ENCODE results near the gene HSD17B12. TPM values are rescaled to one million over a fixed set of nuclear protein-coding genes. Genes with fewer than 3 reads are reported as not detected.

HSD17B12 gene
- polyA plus RNA-seq, 1 donor (not counting 4 experiments of a cell fraction or from before 2014, with no cell fraction given), result 105 TPM

DNA sequence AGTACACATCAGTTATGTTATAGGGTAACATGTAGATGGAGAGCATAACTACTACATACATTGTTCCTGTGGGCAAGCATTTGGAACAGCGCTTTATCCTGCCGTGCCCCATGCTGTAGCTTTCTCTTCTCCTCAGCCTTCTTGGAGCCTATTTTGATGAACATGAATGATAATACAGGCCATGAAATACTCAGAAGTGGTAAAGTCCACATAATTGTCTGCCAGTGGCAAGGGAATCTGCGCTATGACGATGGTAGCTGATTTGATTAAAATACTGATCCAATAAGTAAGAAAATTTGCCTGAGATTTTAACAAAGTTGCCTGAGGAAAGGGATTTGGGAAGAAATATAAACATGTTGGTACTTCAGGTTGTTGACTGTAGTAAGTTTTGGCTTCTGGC, 223.4 kb downstream of the HSD17B12 start:
- Histone ChIP-seq H3K9me3 (ENCODE audit: control insufficient read depth, low read depth, low read length) (no peaks in the 10 kb centered on the region), H3K27ac (ENCODE audit: control insufficient read depth, insufficient read depth, low read length) (no peak overlapping the region), H3K9ac (ENCODE audit: control insufficient read depth, extremely low read depth, insufficient read depth, low read length) (no peak overlapping the region), H2AFZ (ENCODE audit: control insufficient read depth, low read length) (no peak overlapping the region), H3K9me1 (ENCODE audit: control insufficient read depth, extremely low read depth, insufficient read depth, low read length) (peaks cover 2% of the 10 kb centered on the region), H3K4me2 (ENCODE audit: control insufficient read depth, extremely low read depth, insufficient read depth, low read depth, low read length) (no peak overlapping the region), H3K4me3 (ENCODE audit: control insufficient read depth in 2 of 3, extremely low read depth in 1 of 3, insufficient read depth in 2 of 3, low read depth in 1 of 3, low read length in 3 of 3) (no peak overlapping the region), H3K4me1 (ENCODE audit: control insufficient read depth, extremely low read depth, insufficient read depth, low read length) (peaks cover 15% of the 10 kb centered on the region), H3K27me3 (ENCODE audit: control insufficient read depth, extremely low read depth, insufficient read depth, low read length) (no peaks in the 10 kb centered on the region), H4K20me1 (ENCODE audit: control insufficient read depth, extremely low read depth, insufficient read depth, low read length) (no peaks in the 10 kb centered on the region), H3K79me2 (ENCODE audit: control insufficient read depth, insufficient read depth, low read length) (no peaks in the 10 kb centered on the region), H3K36me3 (ENCODE audit: control insufficient read depth in 2 of 2, extremely low read depth in 1 of 2, insufficient read depth in 2 of 2, low read length in 2 of 2) (peaks cover 0 to 5% of the 10 kb centered on the region in 2 experiments)
- TF ChIP-seq, protein P1, sequence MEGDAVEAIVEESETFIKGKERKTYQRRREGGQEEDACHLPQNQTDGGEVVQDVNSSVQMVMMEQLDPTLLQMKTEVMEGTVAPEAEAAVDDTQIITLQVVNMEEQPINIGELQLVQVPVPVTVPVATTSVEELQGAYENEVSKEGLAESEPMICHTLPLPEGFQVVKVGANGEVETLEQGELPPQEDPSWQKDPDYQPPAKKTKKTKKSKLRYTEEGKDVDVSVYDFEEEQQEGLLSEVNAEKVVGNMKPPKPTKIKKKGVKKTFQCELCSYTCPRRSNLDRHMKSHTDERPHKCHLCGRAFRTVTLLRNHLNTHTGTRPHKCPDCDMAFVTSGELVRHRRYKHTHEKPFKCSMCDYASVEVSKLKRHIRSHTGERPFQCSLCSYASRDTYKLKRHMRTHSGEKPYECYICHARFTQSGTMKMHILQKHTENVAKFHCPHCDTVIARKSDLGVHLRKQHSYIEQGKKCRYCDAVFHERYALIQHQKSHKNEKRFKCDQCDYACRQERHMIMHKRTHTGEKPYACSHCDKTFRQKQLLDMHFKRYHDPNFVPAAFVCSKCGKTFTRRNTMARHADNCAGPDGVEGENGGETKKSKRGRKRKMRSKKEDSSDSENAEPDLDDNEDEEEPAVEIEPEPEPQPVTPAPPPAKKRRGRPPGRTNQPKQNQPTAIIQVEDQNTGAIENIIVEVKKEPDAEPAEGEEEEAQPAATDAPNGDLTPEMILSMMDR (optimal IDR thresholded peaks at IDR 0.05 in 1 of 3, IDR thresholded peaks at IDR 0.05 in 1 of 3, conservative IDR thresholded peaks at IDR 0.05 in 1 of 3; ENCODE audit: extremely low read depth in 1 of 3, insufficient read depth in 2 of 3, low read length in 3 of 3), result no peak
- TF ChIP-seq EZH2 (IDR thresholded peaks at IDR 0.05; ENCODE audit: low read length), result no peak
- dilution Hi-C loops (cut with MboI; ENCODE audit: extremely low pct_ligation_motif_present, low sequenced_read_pairs), result no loop called here
- FAIRE-seq (no peak), DNase-seq (ENCODE audit: low read depth, low spot score) (no peak)

DNA sequence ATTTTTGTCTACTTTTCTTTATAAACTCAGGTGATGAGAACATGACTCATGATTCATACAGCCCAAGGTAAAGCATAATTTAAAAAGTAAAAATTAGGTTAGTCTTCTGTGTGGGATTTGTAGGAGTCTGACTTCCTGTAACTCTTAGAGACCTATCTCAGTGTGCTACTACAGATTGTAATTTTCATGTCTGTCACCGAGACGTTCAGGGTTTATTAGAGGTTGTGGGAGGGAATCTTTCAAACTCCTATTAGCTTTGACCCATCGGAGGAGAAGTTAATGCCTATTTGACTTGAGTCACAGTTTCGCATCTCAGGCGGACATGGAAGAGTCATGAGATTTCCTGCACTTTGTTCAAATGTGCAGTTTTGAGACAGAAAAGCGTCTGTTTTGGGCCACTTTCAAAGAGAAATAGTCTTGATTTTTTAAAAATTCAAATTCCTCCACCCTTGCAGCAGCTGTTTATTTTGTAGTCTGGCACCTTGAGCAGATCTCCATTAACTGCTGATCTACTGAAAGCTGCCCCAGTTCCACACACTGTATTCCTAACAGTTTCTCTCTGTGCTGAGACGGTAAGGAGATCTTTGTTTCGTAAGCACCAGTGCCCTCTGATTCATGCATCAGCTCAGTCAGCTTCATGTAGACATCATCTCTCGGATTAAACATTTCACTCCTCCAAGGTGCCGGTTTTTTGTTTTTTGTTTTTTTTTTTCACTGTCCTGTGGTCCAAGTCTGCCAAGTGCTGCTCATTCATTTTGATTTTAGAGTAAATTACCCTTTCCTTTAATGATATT, 224.4 kb downstream of the HSD17B12 start:
- Histone ChIP-seq H3K4me2 (ENCODE audit: control insufficient read depth, extremely low read depth, insufficient read depth, low read depth, low read length) (no peak overlapping the region), H3K4me1 (ENCODE audit: control insufficient read depth, extremely low read depth, insufficient read depth, low read length) (peaks cover 15% of the 10 kb centered on the region), H3K27ac (ENCODE audit: control insufficient read depth, insufficient read depth, low read length) (no peak overlapping the region), H4K20me1 (ENCODE audit: control insufficient read depth, extremely low read depth, insufficient read depth, low read length) (no peaks in the 10 kb centered on the region), H3K79me2 (ENCODE audit: control insufficient read depth, insufficient read depth, low read length) (no peaks in the 10 kb centered on the region), H3K36me3 (ENCODE audit: control insufficient read depth in 2 of 2, extremely low read depth in 1 of 2, insufficient read depth in 2 of 2, low read length in 2 of 2) (peaks cover 0 to 7% of the 10 kb centered on the region in 2 experiments), H3K4me3 (ENCODE audit: control insufficient read depth in 2 of 3, extremely low read depth in 1 of 3, insufficient read depth in 2 of 3, low read depth in 1 of 3, low read length in 3 of 3) (no peak overlapping the region), H2AFZ (ENCODE audit: control insufficient read depth, low read length) (no peak overlapping the region), H3K9me3 (ENCODE audit: control insufficient read depth, low read depth, low read length) (no peaks in the 10 kb centered on the region), H3K9me1 (ENCODE audit: control insufficient read depth, extremely low read depth, insufficient read depth, low read length) (peaks cover 2% of the 10 kb centered on the region), H3K27me3 (ENCODE audit: control insufficient read depth, extremely low read depth, insufficient read depth, low read length) (no peaks in the 10 kb centered on the region), H3K9ac (ENCODE audit: control insufficient read depth, extremely low read depth, insufficient read depth, low read length) (no peak overlapping the region)
- DNase-seq (ENCODE audit: low read depth, low spot score), result no peak
- dilution Hi-C loops (cut with MboI; ENCODE audit: extremely low pct_ligation_motif_present, low sequenced_read_pairs), result no loop called here
- TF ChIP-seq, protein P1 (optimal IDR thresholded peaks at IDR 0.05 in 1 of 3, IDR thresholded peaks at IDR 0.05 in 1 of 3, conservative IDR thresholded peaks at IDR 0.05 in 1 of 3; ENCODE audit: extremely low read depth in 1 of 3, insufficient read depth in 2 of 3, low read length in 3 of 3), result no peak
- TF ChIP-seq EZH2 (IDR thresholded peaks at IDR 0.05; ENCODE audit: low read length), result no peak
- FAIRE-seq, result no peak

Data from keratinocyte (primary cell).